HL-60/S4 treated with retinoic acid at 250 ng/mL for 4 days and 3 days (cell line): ENCODE measurements around the gene LEPR.

ENCODE experiments used
- in situ Hi-C: fragments of 300-500 bp; cut with MboI; formaldehyde crosslinking; loops from 2 replicates; pipeline ENCODE4 v1.7.0; 2022; ENCODE audit warnings: low sequenced_read_pairs

Gene LEPR

GRCh38 chr1:65469889-65470340 is 49.4 kb downstream of the LEPR start:
- in situ Hi-C loops, result no loop called here
